BLaER1 (cell line): ENCODE measurements around the gene BRI3BP.
"Not testable (repeated sequence)": the region's sequence is repeated elsewhere in the genome, so short reads cannot be mapped to it uniquely, and the experiment has no call there.

Source experiments
- H3K27ac ChIP-seq: shearing (Covaris generic); formaldehyde crosslinking; 2 replicates; pipeline ENCODE4 v1.8.1; 2022
- H3K27me3 ChIP-seq: shearing (Covaris generic); formaldehyde crosslinking; 2 replicates; pipeline ENCODE4 v1.8.1; 2022
- H3K36me3 ChIP-seq: shearing (Covaris generic); formaldehyde crosslinking; 2 replicates; pipeline ENCODE4 v1.8.1; 2022
- H3K4me1 ChIP-seq: shearing (Covaris generic); formaldehyde crosslinking; 2 replicates; pipeline ENCODE4 v1.8.1; 2022
- H3K4me2 ChIP-seq: shearing (Covaris generic); formaldehyde crosslinking; 2 replicates; pipeline ENCODE4 v1.8.1; 2022
- H3K4me3 ChIP-seq: shearing (Covaris generic); formaldehyde crosslinking; 2 replicates; pipeline ENCODE4 v1.8.1; 2022
- H3K9ac ChIP-seq: shearing (Covaris generic); formaldehyde crosslinking; 2 replicates; pipeline ENCODE4 v1.8.1; 2022
- H3K9me3 ChIP-seq: shearing (Covaris generic); formaldehyde crosslinking; 2 replicates; pipeline ENCODE4 v1.8.1; 2022
- H4K20me1 ChIP-seq: shearing (Covaris generic); formaldehyde crosslinking; 2 replicates; pipeline ENCODE4 v1.8.1; 2022
- Cebpa-rat ChIP-seq: shearing (Covaris generic); IDR thresholded peaks from 2 replicates; pipeline ENCODE4 v1.8.1; 2022

The BRI3BP gene

DNA sequence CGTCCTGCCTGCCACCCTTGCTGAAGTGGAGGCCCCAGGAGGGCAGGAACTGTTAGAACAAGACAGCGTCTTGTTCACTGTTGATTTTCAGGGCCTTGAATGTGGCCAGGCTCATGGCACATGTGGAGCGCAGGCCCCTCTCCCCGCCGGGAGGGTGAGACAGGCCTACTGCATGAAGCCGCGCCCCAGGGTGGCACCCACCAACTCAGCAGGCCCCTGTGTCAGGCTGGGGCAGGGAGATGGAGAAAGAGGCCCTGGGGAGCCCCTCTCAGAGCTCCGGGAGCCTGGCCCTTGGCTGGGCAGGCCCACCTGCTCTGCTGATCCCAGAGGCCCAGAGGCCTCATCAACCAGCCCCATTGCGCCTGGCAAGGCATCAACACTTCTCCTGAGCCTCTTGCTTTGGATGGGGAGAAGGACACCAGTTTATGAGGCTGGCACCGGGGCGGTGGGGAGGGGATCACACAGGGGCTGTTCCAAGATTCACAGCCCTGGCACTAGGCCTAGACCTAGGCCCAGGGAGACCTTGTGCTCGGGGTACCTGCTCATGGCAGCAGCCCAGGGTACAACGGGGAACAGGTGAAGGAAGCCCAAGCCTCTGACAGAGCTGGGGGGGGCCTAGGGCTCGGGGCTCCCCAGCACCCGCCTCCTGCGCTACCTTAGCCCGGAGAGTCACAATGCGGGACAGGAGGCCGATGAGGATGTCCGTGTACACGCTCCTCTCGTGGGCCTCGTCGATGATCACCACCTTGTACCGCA is 22.6 kb upstream of the BRI3BP start:
- Histone ChIP-seq H3K4me2 (no peak overlapping the region), H3K4me3 (no peak overlapping the region), H4K20me1 (peaks cover 32% of the 10 kb centered on the region; the same call in 1 of the 2 replicates), H3K4me1 (peaks cover under 1% of the 10 kb centered on the region; the same call in 1 of the 2 replicates), H3K9me3 (no peaks in the 10 kb centered on the region), H3K36me3 (peaks cover 100% of the 10 kb centered on the region), H3K27me3 (no peaks in the 10 kb centered on the region), H3K9ac (0 out of 2 replicates have a peak overlapping the region, but pooled peaks have one; percentile 0), H3K27ac (no peak overlapping the region)
- TF ChIP-seq Cebpa-rat: no peak

GRCh38 chr12:124971603-124972002 is 21.8 kb upstream of the BRI3BP start:
- Histone ChIP-seq H3K27me3 (no peaks in the 10 kb centered on the region), H3K4me3 (no peak overlapping the region), H3K9me3 (no peaks in the 10 kb centered on the region), H3K9ac (no peak overlapping the region), H4K20me1 (peaks cover 36% of the 10 kb centered on the region; the same call in 1 of the 2 replicates), H3K4me1 (no peaks in the 10 kb centered on the region), H3K4me2 (no peak overlapping the region), H3K36me3 (peaks cover 100% of the 10 kb centered on the region), H3K27ac (no peak overlapping the region)
- TF ChIP-seq Cebpa-rat: no peak

- no peak for TF ChIP-seq Cebpa-rat
- H3K4me1 ChIP-seq: no peaks in the 10 kb centered on the region
- no peaks in the 10 kb centered on the region for H3K27me3 ChIP-seq
- peaks cover 40% of the 10 kb centered on the region for H4K20me1 ChIP-seq
- H3K27ac ChIP-seq: no peak overlapping the region
- H3K9ac ChIP-seq: no peak overlapping the region
- no peak overlapping the region for H3K4me2 ChIP-seq
- H3K36me3 ChIP-seq: peaks cover 100% of the 10 kb centered on the region
- H3K9me3 ChIP-seq: no peaks in the 10 kb centered on the region
- H3K4me3 ChIP-seq: no peak overlapping the region
These were observed 21.2 kb upstream of the BRI3BP start for GRCh38 chr12:124972211-124972610.

DNA sequence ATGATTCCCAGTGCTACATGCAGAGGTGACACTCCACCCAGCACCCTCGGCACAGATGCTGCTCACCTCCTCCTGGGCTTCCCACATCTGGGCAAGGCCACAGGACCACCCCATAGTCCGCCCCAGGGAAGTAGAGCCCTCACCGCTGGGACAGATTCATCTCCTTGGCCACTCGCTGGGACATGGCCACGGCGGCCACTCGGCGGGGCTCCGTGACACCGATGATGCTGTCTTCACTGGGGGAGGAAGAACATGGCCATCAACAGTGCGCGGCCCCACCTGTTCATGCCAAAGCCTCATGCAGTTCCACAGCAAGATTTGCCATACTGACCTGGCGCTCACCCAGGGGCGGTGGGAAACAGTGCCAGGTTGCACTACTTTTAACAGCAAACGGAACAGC is 18.2 kb upstream of the BRI3BP start:
- H3K4me3 ChIP-seq: no peak overlapping the region
- H3K36me3 ChIP-seq: peaks cover 100% of the 10 kb centered on the region
- peaks cover 63% of the 10 kb centered on the region for H4K20me1 ChIP-seq
- no peaks in the 10 kb centered on the region for H3K4me1 ChIP-seq
- no peak overlapping the region for H3K27ac ChIP-seq
- no peaks in the 10 kb centered on the region for H3K27me3 ChIP-seq
- no peak overlapping the region for H3K9ac ChIP-seq
- H3K4me2 ChIP-seq: no peak overlapping the region
- TF ChIP-seq Cebpa-rat: no peak
- no peaks in the 10 kb centered on the region for H3K9me3 ChIP-seq

- no peak overlapping the region for H3K4me2 ChIP-seq
- no peak overlapping the region for H3K27ac ChIP-seq
- no peaks in the 10 kb centered on the region for H3K27me3 ChIP-seq
- no peaks in the 10 kb centered on the region for H3K9me3 ChIP-seq
- no peaks in the 10 kb centered on the region for H3K4me1 ChIP-seq
- H4K20me1 ChIP-seq: peaks cover 56% of the 10 kb centered on the region
- H3K36me3 ChIP-seq: peaks cover 100% of the 10 kb centered on the region
- TF ChIP-seq Cebpa-rat: no peak
- H3K9ac ChIP-seq: no peak overlapping the region
- H3K4me3 ChIP-seq: no peak overlapping the region
These were observed 16.4 kb upstream of the BRI3BP start for GRCh38 chr12:124976999-124977398.

- no peak overlapping the region for H3K4me2 ChIP-seq
- TF ChIP-seq Cebpa-rat: no peak
- peaks cover 100% of the 10 kb centered on the region for H3K36me3 ChIP-seq
- H3K9me3 ChIP-seq: no peaks in the 10 kb centered on the region
- H4K20me1 ChIP-seq: peaks cover 69% of the 10 kb centered on the region
- H3K4me1 ChIP-seq: no peaks in the 10 kb centered on the region
- no peak overlapping the region for H3K27ac ChIP-seq
- no peaks in the 10 kb centered on the region for H3K27me3 ChIP-seq
- no peak overlapping the region for H3K9ac ChIP-seq
- no peak overlapping the region for H3K4me3 ChIP-seq
These were observed 13.9 kb upstream of the BRI3BP start for GRCh38 chr12:124979568-124979967.

DNA sequence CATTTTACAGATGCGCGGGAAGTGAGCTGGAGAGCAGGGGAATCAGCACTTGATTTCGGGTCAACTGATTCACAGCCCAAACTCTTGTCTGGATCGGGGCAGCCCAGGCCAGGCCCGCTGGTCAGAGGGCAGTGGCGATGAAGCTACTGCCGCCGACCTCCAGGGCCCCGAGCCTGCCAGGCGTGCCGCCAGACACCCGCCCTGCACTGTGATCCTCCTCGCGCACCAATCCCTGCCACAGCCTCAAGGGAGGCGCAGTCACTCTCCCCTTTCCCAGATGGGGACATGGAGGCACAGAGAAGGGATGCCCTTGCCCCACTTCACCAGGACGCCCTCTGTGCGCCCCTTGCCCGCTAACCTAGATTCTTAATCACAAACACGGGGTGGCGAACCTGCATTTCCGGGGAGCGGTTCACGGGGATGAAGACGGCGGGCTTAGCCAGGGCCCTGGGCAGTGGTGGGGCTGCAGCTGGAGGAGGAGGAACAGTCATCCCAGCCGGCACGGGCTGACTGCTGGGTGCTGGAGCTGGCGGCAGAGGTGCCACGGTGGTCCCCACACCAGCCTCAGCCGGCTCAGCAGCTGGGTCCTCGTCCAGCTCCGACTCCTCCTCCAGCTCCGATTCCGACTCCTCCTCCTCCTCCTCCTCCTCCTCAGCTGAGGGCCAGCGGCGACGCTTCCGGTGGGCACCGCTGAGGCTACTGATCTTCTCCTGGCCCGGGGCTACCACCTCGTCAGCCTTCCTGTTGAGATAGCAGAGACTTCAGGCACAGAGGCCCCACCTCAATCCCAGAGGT is 13.2 kb upstream of the BRI3BP start:
- peaks cover 63% of the 10 kb centered on the region for H4K20me1 ChIP-seq
- H3K27ac ChIP-seq: no peak overlapping the region
- H3K4me2 ChIP-seq: no peak overlapping the region
- TF ChIP-seq Cebpa-rat: no peak
- peaks cover 100% of the 10 kb centered on the region for H3K36me3 ChIP-seq
- no peak overlapping the region for H3K4me3 ChIP-seq
- H3K4me1 ChIP-seq: no peaks in the 10 kb centered on the region
- no peaks in the 10 kb centered on the region for H3K9me3 ChIP-seq
- H3K27me3 ChIP-seq: no peaks in the 10 kb centered on the region
- H3K9ac ChIP-seq: no peak overlapping the region

GRCh38 chr12:124986876-124987275 is 6.6 kb upstream of the BRI3BP start:
- not testable (repeated sequence) for H3K4me3 ChIP-seq

GRCh38 chr12:124992874-124993625 is 395 bp upstream of the BRI3BP start:
- peak overlapping the region; percentile 94 for H3K4me3 ChIP-seq
- peak overlapping the region; percentile 90 for H3K9ac ChIP-seq
- no peak for TF ChIP-seq Cebpa-rat
- H4K20me1 ChIP-seq: peaks cover 35% of the 10 kb centered on the region
- H3K4me1 ChIP-seq: peaks cover 41% of the 10 kb centered on the region
- peak overlapping the region; percentile 92; the same call in 1 of the 2 replicates for H3K27ac ChIP-seq
- no peaks in the 10 kb centered on the region for H3K27me3 ChIP-seq
- no peaks in the 10 kb centered on the region for H3K9me3 ChIP-seq
- peak overlapping the region; percentile 95 for H3K4me2 ChIP-seq
- peaks cover 13% of the 10 kb centered on the region; the same call in 1 of the 2 replicates for H3K36me3 ChIP-seq

More at GRCh38 chr12:124986876-124987275, 6.6 kb upstream of the BRI3BP start:
- not testable (repeated sequence) for H3K9me3 ChIP-seq, H3K27ac ChIP-seq, H3K9ac ChIP-seq, H3K27me3 ChIP-seq
- Histone ChIP-seq H3K36me3 (peaks cover 55% of the 10 kb centered on the region), H4K20me1 (peaks cover 36% of the 10 kb centered on the region), H3K4me1 (peaks cover 17% of the 10 kb centered on the region), H3K4me2 (peak overlapping the region; percentile 94)
